Prostate gland (tissue), 2 donors: ENCODE results near the gene ITK. TPM values are rescaled to one million over a fixed set of nuclear protein-coding genes. Genes with fewer than 3 reads are reported as not detected.

Source experiments
- DNase-seq: peaks from one replicate; pipeline ENCODE4 v3.0.0-alpha.2; 2019; ENCODE audit warnings: low spot score
- H3K27ac ChIP-seq, 2 donors: fragments of 200-600 bp; sonication (generic); 2 replicates each; pipeline ENCODE4 v1.5.1; 2017 to 2019
- H3K27me3 ChIP-seq: fragments of 200-600 bp; sonication (generic); replicated peaks from 2 replicates; pipeline ENCODE4 v1.5.1; 2019; ENCODE audit not compliant: insufficient read depth
- H3K36me3 ChIP-seq, 2 donors: fragments of 200-600 bp; sonication (generic); 1 replicate in 1 of 2; 2 replicates in 1 of 2; pipeline versions ENCODE4 v1.5.1 to v1.8.1; 2017 to 2019
- H3K4me1 ChIP-seq: fragments of 200-600 bp; sonication (generic); replicated peaks from 2 replicates; pipeline ENCODE4 v1.5.1; 2019
- H3K4me3 ChIP-seq, 2 donors: fragments of 200-600 bp; sonication (generic); 2 replicates each; pipeline ENCODE4 v1.5.1; 2017 to 2019
- H3K9me3 ChIP-seq: fragments of 200-600 bp; sonication (generic); 2 replicates; pipeline ENCODE4 v1.5.1; 2017
- CTCF ChIP-seq, 4 experiments: fragments of 200-600 bp in 2 of 4; fragments of 450-650 bp in 2 of 4; sonication (generic) in 2 of 4; IDR thresholded peaks; 1 replicate in 3 of 4; 2 replicates in 1 of 4; pipeline ENCODE4 v1.5.1; 2016 to 2019; ENCODE audit warnings: antibody characterized with exemption in 4 of 4, mild to moderate bottlenecking in 2 of 4, moderate library complexity in 2 of 4
- POLR2A ChIP-seq: fragments of 450-650 bp; IDR thresholded peaks from one replicate; pipeline ENCODE4 v1.6.1; 2016; ENCODE audit warnings: antibody characterized with exemption, mild to moderate bottlenecking
- POLR2AphosphoS5 ChIP-seq: sonication (generic); formaldehyde crosslinking; IDR thresholded peaks from one replicate; pipeline ENCODE4 v1.6.1; 2017; ENCODE audit warnings: antibody characterized with exemption
- WGBS: methylation state at CpG from one replicate; pipeline ENCODE4 v1.1.5; 2018; 5-methylcytosine and 5-hydroxymethylcytosine counted together
- intact Hi-C: fragments of 100-400 bp; cut with DNase I; formaldehyde crosslinking; loops from one replicate; pipeline ENCODE4 v1.14.2; 2022
- total RNA-seq, 2 donors: library from RNA; depleted of rRNA; stranded (reverse); fragments of >200 nt; gene quantifications; one replicate each; pipeline ENCODE4 v1.1.0, GENCODE V29; 2016

The ITK gene
- 1 to 10 TPM; 2.2 to 5.6 TPM for total RNA-seq

GRCh38 chr5:157180374-157181264, at the start of gene ITK:
Gene ITK, plus strand, starts transcription at chr5:157180840. Its CDS starts 138 bp downstream, at chr5:157180978.
- 74% methylated on average over 8 of the region's 8 CpGs for WGBS
- TF ChIP-seq CTCF (IDR thresholded peaks at IDR 0.05): no peak
- no peak for TF ChIP-seq POLR2A
- TF ChIP-seq POLR2AphosphoS5: no peak
- Histone ChIP-seq H3K4me3 (no peak within 1 kb of the TSS), H3K4me1 (no peaks in the 10 kb centered on the region), H3K9me3 (no peaks in the 10 kb centered on the region), H3K27ac (no peak within 1 kb of the TSS), H3K36me3 (no peaks in the 10 kb centered on the region), H3K27me3 (no peaks in the 10 kb centered on the region)
- DNase-seq: no peak
- intact Hi-C loops: no loop called here

DNA sequence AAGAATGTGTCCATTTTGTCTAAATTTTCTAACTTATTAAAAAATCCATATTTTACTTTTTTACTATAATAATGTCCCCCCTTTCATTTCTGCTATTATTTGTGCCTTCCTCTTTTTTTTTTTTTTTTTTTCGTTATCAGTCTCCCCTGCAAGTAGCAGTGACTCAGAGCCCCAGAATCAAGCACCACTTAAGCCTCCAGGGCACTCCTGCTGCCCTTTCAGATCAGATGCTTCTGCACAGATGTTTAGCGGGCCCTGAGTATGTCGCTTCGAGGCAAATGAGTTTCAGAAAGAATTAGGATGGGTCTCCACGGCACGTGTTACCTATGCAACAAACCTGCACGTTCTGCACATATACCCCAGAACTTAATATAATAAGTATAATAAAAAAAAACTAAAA, 49.7 kb upstream of the ITK start:
- no peak overlapping the region for H3K4me3 ChIP-seq
- no peak for DNase-seq
- 75% methylated on average over 7 of the region's 7 CpGs for WGBS

GRCh38 chr5:157132281-157132612, 48.4 kb upstream of the ITK start:
- H3K4me1 ChIP-seq: no peaks in the 10 kb centered on the region
- DNase-seq: no peak
- H3K4me3 ChIP-seq: no peak overlapping the region
- intact Hi-C loops: no loop called here
- WGBS: 2% methylated on average over 1 of the region's 1 CpG
- no peak overlapping the region for H3K27ac ChIP-seq
- no peaks in the 10 kb centered on the region for H3K36me3 ChIP-seq
- no peak for TF ChIP-seq CTCF (IDR thresholded peaks at IDR 0.05)
- TF ChIP-seq POLR2A: no peak
- no peak for TF ChIP-seq POLR2AphosphoS5
- H3K27me3 ChIP-seq: no peaks in the 10 kb centered on the region
- no peaks in the 10 kb centered on the region for H3K9me3 ChIP-seq

More for the DNA sequence above, 49.7 kb upstream of the ITK start:
- H3K27me3 ChIP-seq: no peaks in the 10 kb centered on the region
- H3K36me3 ChIP-seq: no peaks in the 10 kb centered on the region
- TF ChIP-seq CTCF (IDR thresholded peaks at IDR 0.05) (no peak), POLR2A (no peak), POLR2AphosphoS5 (no peak)
- intact Hi-C loops: no loop called here
- no peak overlapping the region for H3K27ac ChIP-seq
- no peaks in the 10 kb centered on the region for H3K4me1 ChIP-seq
- no peaks in the 10 kb centered on the region for H3K9me3 ChIP-seq

DNA sequence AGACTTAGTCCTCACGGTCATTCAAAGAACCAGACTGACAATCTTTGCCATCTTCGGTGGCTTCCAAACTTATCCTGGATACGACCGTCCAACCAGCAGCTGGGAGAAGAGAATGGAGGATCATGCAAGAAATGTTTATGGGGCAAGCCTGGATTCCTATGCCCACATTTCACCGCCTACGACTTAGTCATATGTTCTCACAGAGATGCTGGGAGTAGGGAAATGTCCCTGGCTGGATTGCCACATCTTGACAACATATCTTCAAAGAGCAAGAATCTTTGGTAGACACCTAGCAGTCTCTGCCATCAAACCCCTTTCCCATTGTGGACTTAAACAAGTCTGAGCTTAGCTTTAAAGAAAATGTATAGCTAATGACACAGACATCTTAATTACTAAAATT, 42.9 kb upstream of the ITK start:
- intact Hi-C loops: no loop called here
- H3K27ac ChIP-seq: no peak overlapping the region
- no peak overlapping the region for H3K4me3 ChIP-seq
- H3K4me1 ChIP-seq: no peaks in the 10 kb centered on the region
- no peaks in the 10 kb centered on the region for H3K9me3 ChIP-seq
- no peak for DNase-seq
- TF ChIP-seq CTCF (IDR thresholded peaks at IDR 0.05) (no peak), POLR2AphosphoS5 (no peak), POLR2A (no peak)
- 91% methylated on average over 6 of the region's 6 CpGs for WGBS
- H3K27me3 ChIP-seq: no peaks in the 10 kb centered on the region
- no peaks in the 10 kb centered on the region for H3K36me3 ChIP-seq
